ENCODE results near the gene ARHGAP26.

GRCh38 chr5:143245929-143246561 lies 475.9 kb downstream of the ARHGAP26 start:
- TF ChIP-seq SUZ12 (IDR thresholded peaks at IDR 0.05; ENCODE audit: extremely low read depth, insufficient read depth, insufficient read length): no peak
- no peak for TF ChIP-seq ZNF274 (IDR thresholded peaks at IDR 0.05; ENCODE audit: low read depth, low read length)

Measured in NT2/D1 (cell line).